ENCODE measurements around the gene MTCH1. TPM values are rescaled to one million over a fixed set of nuclear protein-coding genes. Genes with fewer than 3 reads are reported as not detected.

Gene MTCH1
- total RNA-seq, 1 experiment from 2014 or later, result 161 TPM

DNA sequence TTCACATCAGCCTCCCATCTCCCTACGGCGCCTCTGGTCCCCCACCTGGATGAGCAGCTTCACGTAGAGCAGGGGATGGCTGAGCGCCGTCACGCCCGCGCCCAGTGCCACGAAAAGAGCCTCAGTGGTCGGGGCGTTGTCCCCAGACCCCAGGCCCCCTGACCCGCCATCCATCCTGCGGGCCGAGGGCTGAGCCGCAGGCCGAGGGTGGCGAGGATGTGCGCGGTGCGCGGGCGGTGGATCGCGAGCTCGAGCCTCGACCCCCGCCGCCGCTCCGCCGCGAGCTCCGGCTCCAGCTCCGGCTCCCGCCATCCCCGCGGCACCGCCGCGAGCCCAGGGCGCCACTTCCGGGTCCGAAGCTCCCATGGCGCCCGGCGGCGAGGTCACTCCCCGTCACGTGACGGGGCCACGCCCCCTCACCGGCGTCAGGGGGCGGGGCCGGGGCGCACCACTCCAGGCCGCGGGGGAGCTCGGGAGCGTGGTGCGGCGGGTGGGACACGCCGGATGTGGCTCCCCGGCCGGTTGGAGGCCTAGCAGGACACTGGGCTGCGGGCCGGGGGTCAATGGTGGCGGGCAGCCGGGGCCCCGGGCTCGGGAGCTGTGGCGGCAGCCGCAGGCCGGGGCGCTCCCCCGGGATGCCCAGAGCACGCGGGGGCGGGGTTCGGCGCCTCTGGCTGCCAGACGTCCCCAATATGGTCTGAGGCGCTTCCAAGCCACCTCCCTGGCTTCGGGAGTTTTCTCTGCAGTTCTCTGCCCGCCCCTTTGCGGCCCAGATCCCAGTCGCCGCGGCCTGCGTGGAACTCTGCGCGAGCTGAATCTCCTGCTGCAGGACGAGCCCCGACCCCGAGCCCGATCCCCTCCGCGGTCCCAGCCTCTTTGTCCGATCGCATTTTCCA lies at the start of gene MTCH1 (continued):
- TF ChIP-seq RAD21 (IDR thresholded peaks at IDR 0.05; ENCODE audit: low read depth) (no peak), EZH2phosphoT487 (IDR thresholded peaks at IDR 0.05; ENCODE audit: borderline replicate concordance) (no peak), SIN3A (IDR thresholded peaks at IDR 0.05; ENCODE audit: low read depth) (peak; percentile 81)
- TF ChIP-seq, protein P1, sequence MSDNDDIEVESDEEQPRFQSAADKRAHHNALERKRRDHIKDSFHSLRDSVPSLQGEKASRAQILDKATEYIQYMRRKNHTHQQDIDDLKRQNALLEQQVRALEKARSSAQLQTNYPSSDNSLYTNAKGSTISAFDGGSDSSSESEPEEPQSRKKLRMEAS (IDR thresholded peaks at IDR 0.05), result peak; percentile 75
- TF ChIP-seq, protein P2, sequence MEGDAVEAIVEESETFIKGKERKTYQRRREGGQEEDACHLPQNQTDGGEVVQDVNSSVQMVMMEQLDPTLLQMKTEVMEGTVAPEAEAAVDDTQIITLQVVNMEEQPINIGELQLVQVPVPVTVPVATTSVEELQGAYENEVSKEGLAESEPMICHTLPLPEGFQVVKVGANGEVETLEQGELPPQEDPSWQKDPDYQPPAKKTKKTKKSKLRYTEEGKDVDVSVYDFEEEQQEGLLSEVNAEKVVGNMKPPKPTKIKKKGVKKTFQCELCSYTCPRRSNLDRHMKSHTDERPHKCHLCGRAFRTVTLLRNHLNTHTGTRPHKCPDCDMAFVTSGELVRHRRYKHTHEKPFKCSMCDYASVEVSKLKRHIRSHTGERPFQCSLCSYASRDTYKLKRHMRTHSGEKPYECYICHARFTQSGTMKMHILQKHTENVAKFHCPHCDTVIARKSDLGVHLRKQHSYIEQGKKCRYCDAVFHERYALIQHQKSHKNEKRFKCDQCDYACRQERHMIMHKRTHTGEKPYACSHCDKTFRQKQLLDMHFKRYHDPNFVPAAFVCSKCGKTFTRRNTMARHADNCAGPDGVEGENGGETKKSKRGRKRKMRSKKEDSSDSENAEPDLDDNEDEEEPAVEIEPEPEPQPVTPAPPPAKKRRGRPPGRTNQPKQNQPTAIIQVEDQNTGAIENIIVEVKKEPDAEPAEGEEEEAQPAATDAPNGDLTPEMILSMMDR (IDR thresholded peaks at IDR 0.05 in 2 of 3, conservative IDR thresholded peaks at IDR 0.05 in 1 of 3; ENCODE audit: borderline replicate concordance in 1 of 3, insufficient read depth in 1 of 3, low read depth in 2 of 3, low read length in 2 of 3), result no peak

DNA sequence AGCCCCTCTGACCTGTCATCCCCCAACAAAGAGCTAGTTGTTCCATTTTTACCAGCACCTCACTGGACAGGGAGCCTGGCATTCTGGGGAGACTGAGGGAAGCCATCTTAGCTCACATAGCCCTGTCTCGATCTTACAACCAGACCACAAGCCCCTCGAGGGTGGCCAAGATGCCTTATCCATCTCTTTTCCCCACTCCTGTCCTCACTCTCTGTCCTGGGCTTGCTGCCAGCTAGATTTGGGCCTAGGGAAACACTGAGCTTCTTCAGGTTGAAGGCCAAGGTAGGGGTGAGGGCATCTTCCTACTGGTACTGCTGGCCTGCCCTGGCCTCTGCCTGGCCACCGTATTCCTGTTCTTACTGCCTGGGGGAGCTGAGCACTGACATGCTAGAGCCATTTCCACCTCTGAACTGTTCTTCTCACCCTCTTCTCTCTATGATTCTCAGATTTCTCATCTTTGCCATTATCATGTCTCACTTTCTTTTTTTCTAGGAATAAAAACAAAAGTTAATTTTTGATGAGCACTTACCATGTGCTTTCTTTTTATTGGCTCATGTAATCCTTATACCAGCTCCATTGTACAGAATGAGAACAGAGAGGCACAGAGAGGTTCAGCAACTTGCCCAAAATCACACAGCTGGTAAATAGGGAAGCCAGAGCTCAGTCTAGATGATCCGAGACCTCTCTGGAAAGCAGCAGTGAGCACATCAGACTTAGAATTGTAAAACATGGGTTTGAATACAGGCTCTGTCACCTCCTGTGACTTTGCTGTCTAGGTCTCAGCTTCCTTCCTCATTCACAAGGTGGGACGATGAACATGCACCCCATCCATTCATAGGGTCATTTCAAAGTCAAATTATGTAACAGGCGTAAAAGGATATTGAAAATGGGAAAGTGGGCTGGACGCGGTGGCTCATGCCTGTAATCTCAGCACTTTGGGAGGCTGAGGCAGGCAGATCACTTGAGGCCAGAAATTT lies 48.1 kb upstream of the MTCH1 start:
- BruUV-seq (replicated peaks), result no TSS peak
- no peak for ATAC-seq
- Histone ChIP-seq H3K9ac (ENCODE audit: low read length) (no peak overlapping the region), H3K4me1 (ENCODE audit: control insufficient read depth in 1 of 2, insufficient read depth in 2 of 2, low read length in 2 of 2) (peaks cover 3 to 20% of the 10 kb centered on the region in 2 experiments; a peak in 3 of 4 replicates), H2AFZ (ENCODE audit: low read depth, low read length, poor library complexity, severe bottlenecking) (no peak overlapping the region), H3K27me3 (ENCODE audit: insufficient read depth, low read length) (no peaks in the 10 kb centered on the region), H4K20me1 (ENCODE audit: insufficient read depth) (no peaks in the 10 kb centered on the region), H3K4me2 (ENCODE audit: low read length) (no peak overlapping the region), H3K9me2 (ENCODE audit: insufficient read depth) (no peaks in the 10 kb centered on the region), H3K27ac (ENCODE audit: low read depth, low read length) (no peak overlapping the region), H3K36me3 (ENCODE audit: control insufficient read depth in 1 of 2, insufficient read depth in 2 of 2, low read length in 2 of 2) (no peaks in the 10 kb centered on the region), H3K79me2 (ENCODE audit: insufficient read depth, low read length) (no peaks in the 10 kb centered on the region), H3K9me3 (ENCODE audit: control insufficient read depth in 1 of 2, insufficient read depth in 1 of 2, low read depth in 1 of 2, low read length in 2 of 2) (peaks cover 0 to 6% of the 10 kb centered on the region in 2 experiments; a peak in 1 of 4 replicates), H3K4me3 (replicated peaks in 1 of 2; ENCODE audit: low read depth in 1 of 2, low read length in 2 of 2) (no peak overlapping the region)
- no peak for DNase-seq (ENCODE audit: low read depth, low spot score)
- POLR2A ChIA-PET, result interaction anchor here (1.7 kb wide), 1 partner anchor 9 kb away, joined by 3 read pairs; no protein-coding TSS in a partner anchor
- RAD21 ChIA-PET (ENCODE audit: low non-redundant PET in 1 of 2, low total read pairs in 2 of 2, uncharacterized antibody in 2 of 2, unreplicated experiment in 2 of 2), result no interaction called here
- CTCF ChIA-PET, result interaction anchor here (1.3 to 1.6 kb wide), 2 partner anchors 18 to 176 kb away, joined by 3 to 8 read pairs; no protein-coding TSS in a partner anchor
- intact Hi-C loops (cut with micrococcal nuclease), result no loop called here
- no peak for TF ChIP-seq ZNF274 (IDR thresholded peaks at IDR 0.05; ENCODE audit: low read depth, low read length)
- TF ChIP-seq SP1 (IDR thresholded peaks at IDR 0.05; ENCODE audit: low read depth), result no peak
- TF ChIP-seq, protein P3, sequence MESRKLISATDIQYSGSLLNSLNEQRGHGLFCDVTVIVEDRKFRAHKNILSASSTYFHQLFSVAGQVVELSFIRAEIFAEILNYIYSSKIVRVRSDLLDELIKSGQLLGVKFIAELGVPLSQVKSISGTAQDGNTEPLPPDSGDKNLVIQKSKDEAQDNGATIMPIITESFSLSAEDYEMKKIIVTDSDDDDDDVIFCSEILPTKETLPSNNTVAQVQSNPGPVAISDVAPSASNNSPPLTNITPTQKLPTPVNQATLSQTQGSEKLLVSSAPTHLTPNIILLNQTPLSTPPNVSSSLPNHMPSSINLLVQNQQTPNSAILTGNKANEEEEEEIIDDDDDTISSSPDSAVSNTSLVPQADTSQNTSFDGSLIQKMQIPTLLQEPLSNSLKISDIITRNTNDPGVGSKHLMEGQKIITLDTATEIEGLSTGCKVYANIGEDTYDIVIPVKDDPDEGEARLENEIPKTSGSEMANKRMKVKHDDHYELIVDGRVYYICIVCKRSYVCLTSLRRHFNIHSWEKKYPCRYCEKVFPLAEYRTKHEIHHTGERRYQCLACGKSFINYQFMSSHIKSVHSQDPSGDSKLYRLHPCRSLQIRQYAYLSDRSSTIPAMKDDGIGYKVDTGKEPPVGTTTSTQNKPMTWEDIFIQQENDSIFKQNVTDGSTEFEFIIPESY (IDR thresholded peaks at IDR 0.05; ENCODE audit: extremely low read depth, insufficient replicate concordance, low read length), result no peak
- no peak for TF ChIP-seq ZFX (IDR thresholded peaks at IDR 0.05)
- no peak for TF ChIP-seq SRF (IDR thresholded peaks at IDR 0.05; ENCODE audit: low read depth)
- no peak for TF ChIP-seq TCF7L2 (IDR thresholded peaks at IDR 0.05; ENCODE audit: borderline replicate concordance, extremely low read depth, insufficient read depth, insufficient read length)
- no peak for TF ChIP-seq POLR2A (IDR thresholded peaks at IDR 0.05; ENCODE audit: borderline replicate concordance, extremely low read depth, insufficient read depth, insufficient read length)
- no peak for TF ChIP-seq RAD21 (IDR thresholded peaks at IDR 0.05; ENCODE audit: low read depth)
- TF ChIP-seq ELF1 (IDR thresholded peaks at IDR 0.05; ENCODE audit: borderline replicate concordance, low read depth), result no peak
- TF ChIP-seq, protein P2 (IDR thresholded peaks at IDR 0.05 in 2 of 3, conservative IDR thresholded peaks at IDR 0.05 in 1 of 3; ENCODE audit: borderline replicate concordance in 1 of 3, insufficient read depth in 1 of 3, low read depth in 2 of 3, low read length in 2 of 3), result no peak
- TF ChIP-seq CBX3 (IDR thresholded peaks at IDR 0.05; ENCODE audit: low read depth), result no peak

Data from HCT116 (cell line).